OCI-LY1 (cell line): ENCODE results near the gene GALNT10.

Experiments
- H2AFZ ChIP-seq: fragments of 200-600 bp; sonication (generic), shearing (Covaris generic); 2 replicates; pipeline ENCODE4 v1.6.0; 2014; ENCODE audit warnings: antibody characterized with exemption, mild to moderate bottlenecking, low read length
- H3F3A ChIP-seq: fragments of 200-600 bp; sonication (generic), shearing (Covaris generic); 2 replicates; pipeline ENCODE4 v1.6.0; 2014; ENCODE audit warnings: mild to moderate bottlenecking, antibody characterized with exemption, low read length, moderate library complexity; ENCODE audit not compliant: insufficient read depth
- H3K27ac ChIP-seq: fragments of 200-600 bp; sonication (generic); 2 replicates; pipeline ENCODE4 v1.5.1; 2014; ENCODE audit warnings: low read length, mixed run types, mild to moderate bottlenecking, low read depth; ENCODE audit not compliant: poor library complexity, severe bottlenecking
- H3K27me3 ChIP-seq: fragments of 200-600 bp; sonication (generic); 2 replicates; pipeline ENCODE4 v1.6.0; 2014; ENCODE audit warnings: antibody characterized with exemption, mild to moderate bottlenecking, low read length, moderate library complexity; ENCODE audit not compliant: insufficient read depth
- H3K36me3 ChIP-seq: fragments of 200-600 bp; sonication (generic); 2 replicates; pipeline ENCODE4 v1.6.1; 2014; ENCODE audit warnings: mild to moderate bottlenecking, antibody characterized with exemption, low read length, moderate library complexity, mixed read lengths; ENCODE audit not compliant: insufficient read depth
- H3K4me1 ChIP-seq: fragments of 200-600 bp; sonication (generic); 2 replicates; pipeline ENCODE4 v1.5.1; 2014; ENCODE audit warnings: mild to moderate bottlenecking, low read length, moderate library complexity; ENCODE audit not compliant: insufficient read depth, severe bottlenecking
- H3K4me2 ChIP-seq: fragments of 200-600 bp; sonication (generic), shearing (Covaris generic); 2 replicates; pipeline ENCODE4 v1.6.1; 2014; ENCODE audit warnings: low read length
- H3K4me3 ChIP-seq: fragments of 200-600 bp; sonication (generic); 2 replicates; pipeline ENCODE4 v1.5.1; 2014; ENCODE audit warnings: low read length, low read depth, mild to moderate bottlenecking, mixed read lengths; ENCODE audit not compliant: poor library complexity, severe bottlenecking
- H3K79me2 ChIP-seq: fragments of 200-600 bp; shearing (Covaris generic); 2 replicates; pipeline ENCODE4 v1.6.1; 2016; ENCODE audit warnings: mixed run types, low read length, mixed read lengths; ENCODE audit not compliant: insufficient read depth
- H3K9ac ChIP-seq: fragments of 200-600 bp; sonication (generic), shearing (Covaris generic); 2 replicates; pipeline ENCODE4 v1.6.1; 2014; ENCODE audit warnings: mild to moderate bottlenecking, low read length, mixed read lengths
- H3K9me2 ChIP-seq: fragments of 200-600 bp; sonication (generic), shearing (Covaris generic); 2 replicates; pipeline ENCODE4 v1.6.1; 2014; ENCODE audit warnings: low read depth, mild to moderate bottlenecking, low read length, mixed read lengths
- H3K9me3 ChIP-seq: fragments of 200-600 bp; shearing (Covaris generic); 2 replicates; pipeline ENCODE4 v1.6.1; 2014; ENCODE audit warnings: low read length, mixed read lengths
- H4K20me1 ChIP-seq: fragments of 200-600 bp; sonication (generic), shearing (Covaris generic); 2 replicates; pipeline ENCODE4 v1.6.0; 2016; ENCODE audit warnings: mild to moderate bottlenecking, low read length; ENCODE audit not compliant: insufficient read depth
- EZH2 ChIP-seq: fragments of 200-600 bp; sonication (generic), shearing (Covaris generic); IDR thresholded peaks from 2 replicates; pipeline ENCODE4 v1.8.0; 2017; ENCODE audit warnings: borderline replicate concordance, mixed run types, mild to moderate bottlenecking, antibody characterized with exemption, low read length, moderate library complexity, mixed read lengths
- TF ChIP-seq, protein P1 (sequence below): fragments of 200-600 bp; sonication (generic), shearing (Covaris generic); IDR thresholded peaks from 2 replicates; pipeline ENCODE4 v1.5.1; 2017; ENCODE audit warnings: mild to moderate bottlenecking, antibody characterized with exemption, low read length, moderate library complexity, mixed read lengths

The GALNT10 gene

DNA sequence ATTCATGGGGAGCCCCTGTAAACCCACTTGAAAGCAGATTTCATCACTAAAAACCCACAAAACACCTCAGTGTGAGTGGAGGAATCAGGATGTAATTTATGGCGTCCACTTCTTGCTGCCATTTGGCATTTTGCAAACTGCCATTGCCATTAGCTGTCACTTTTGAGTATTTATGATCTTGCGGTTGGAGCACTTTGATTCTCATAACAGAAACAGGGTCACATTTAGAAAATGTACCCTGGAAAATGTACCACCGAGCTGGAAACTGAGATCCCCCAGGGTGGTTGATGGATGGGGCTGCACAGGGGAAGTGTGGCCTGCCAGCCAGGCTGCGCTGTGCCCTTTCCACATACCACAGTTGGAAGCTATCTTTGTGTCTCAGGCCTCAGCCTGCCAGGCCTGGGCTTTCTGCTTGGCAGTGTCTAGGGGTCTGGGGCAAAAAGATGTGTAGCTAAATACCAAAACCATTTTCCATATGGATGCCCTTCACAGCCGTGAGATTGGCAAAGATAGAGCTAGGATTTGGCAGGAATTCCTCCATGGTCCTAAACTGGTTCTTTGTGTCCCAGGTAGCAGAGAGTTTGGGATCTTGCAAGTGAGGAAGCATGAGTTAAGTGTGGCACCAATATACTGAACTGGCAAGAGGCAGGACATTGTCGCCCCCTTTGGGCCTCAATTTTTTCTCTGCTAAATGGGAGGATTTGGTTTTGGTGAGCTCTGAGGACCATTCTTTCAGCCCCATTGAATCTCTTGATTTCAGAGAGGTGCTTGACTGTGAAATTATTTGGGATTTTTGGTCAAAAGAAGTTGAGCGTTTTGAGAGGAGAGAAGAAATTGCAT, 46.2 kb downstream of the GALNT10 start:
- no peaks in the 10 kb centered on the region for H3K9me3 ChIP-seq
- H3K4me1 ChIP-seq = no peaks in the 10 kb centered on the region
- H3K36me3 ChIP-seq = no peaks in the 10 kb centered on the region
- TF ChIP-seq, protein P1, sequence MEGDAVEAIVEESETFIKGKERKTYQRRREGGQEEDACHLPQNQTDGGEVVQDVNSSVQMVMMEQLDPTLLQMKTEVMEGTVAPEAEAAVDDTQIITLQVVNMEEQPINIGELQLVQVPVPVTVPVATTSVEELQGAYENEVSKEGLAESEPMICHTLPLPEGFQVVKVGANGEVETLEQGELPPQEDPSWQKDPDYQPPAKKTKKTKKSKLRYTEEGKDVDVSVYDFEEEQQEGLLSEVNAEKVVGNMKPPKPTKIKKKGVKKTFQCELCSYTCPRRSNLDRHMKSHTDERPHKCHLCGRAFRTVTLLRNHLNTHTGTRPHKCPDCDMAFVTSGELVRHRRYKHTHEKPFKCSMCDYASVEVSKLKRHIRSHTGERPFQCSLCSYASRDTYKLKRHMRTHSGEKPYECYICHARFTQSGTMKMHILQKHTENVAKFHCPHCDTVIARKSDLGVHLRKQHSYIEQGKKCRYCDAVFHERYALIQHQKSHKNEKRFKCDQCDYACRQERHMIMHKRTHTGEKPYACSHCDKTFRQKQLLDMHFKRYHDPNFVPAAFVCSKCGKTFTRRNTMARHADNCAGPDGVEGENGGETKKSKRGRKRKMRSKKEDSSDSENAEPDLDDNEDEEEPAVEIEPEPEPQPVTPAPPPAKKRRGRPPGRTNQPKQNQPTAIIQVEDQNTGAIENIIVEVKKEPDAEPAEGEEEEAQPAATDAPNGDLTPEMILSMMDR = peak; percentile 33
- TF ChIP-seq EZH2 = no peak
- no peaks in the 10 kb centered on the region for H3F3A ChIP-seq
- no peaks in the 10 kb centered on the region for H3K27me3 ChIP-seq
- H3K9me2 ChIP-seq = no peaks in the 10 kb centered on the region
- H2AFZ ChIP-seq = no peak overlapping the region
- H3K9ac ChIP-seq = no peak overlapping the region
- H4K20me1 ChIP-seq = no peaks in the 10 kb centered on the region
- no peaks in the 10 kb centered on the region for H3K79me2 ChIP-seq
- H3K4me3 ChIP-seq = no peak overlapping the region
- no peak overlapping the region for H3K27ac ChIP-seq
- no peak overlapping the region for H3K4me2 ChIP-seq

DNA sequence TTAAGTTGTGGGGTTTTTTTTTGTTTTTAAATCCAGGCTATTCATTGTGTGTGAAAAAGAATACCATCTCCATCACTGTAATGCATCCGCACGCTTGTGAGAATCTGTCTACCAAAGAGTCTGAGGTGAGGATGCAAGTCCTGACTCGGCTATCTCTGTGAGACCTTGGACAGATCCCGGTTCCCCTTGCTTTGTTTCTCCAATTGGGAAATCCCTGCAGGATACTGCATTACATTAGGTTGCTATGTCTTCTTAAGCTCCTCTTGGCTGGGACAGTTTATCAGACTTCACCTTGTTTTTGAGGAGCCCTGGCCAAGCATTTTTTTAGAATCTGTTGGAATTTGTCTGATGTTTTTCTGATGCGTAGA, 46.8 kb downstream of the GALNT10 start:
- Histone ChIP-seq H3K9me3 (no peaks in the 10 kb centered on the region), H3K4me3 (no peak overlapping the region), H3K27ac (no peak overlapping the region), H3K79me2 (no peaks in the 10 kb centered on the region), H4K20me1 (no peaks in the 10 kb centered on the region), H3K4me1 (no peaks in the 10 kb centered on the region), H3K9ac (no peak overlapping the region), H3F3A (no peaks in the 10 kb centered on the region), H2AFZ (no peak overlapping the region), H3K4me2 (no peak overlapping the region), H3K36me3 (no peaks in the 10 kb centered on the region), H3K27me3 (no peaks in the 10 kb centered on the region), H3K9me2 (no peaks in the 10 kb centered on the region)
- TF ChIP-seq, protein P1 = no peak
- TF ChIP-seq EZH2 = no peak

DNA sequence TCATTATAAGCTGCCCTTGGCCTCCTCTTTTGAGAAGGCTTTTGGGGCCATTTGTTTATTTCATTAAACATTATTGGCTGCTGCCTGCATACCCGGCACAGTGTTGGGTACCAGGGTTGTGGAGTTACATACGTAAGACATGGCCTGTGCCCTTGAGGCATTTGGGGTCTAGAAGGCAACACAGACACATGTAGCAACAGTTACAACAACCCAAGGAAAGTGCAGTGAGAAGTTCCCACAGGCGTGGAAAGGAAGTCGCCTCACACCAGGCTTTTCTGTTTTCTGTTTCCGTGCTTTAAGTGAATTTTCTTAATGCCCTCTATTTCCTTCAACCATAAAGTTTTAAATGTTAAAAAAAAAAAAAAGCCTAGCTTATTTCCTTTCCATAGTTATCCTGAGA, 47.4 kb downstream of the GALNT10 start:
- Histone ChIP-seq H3K4me1 (no peaks in the 10 kb centered on the region), H3K27me3 (no peaks in the 10 kb centered on the region), H3K36me3 (no peaks in the 10 kb centered on the region), H3F3A (no peaks in the 10 kb centered on the region), H3K9me3 (no peaks in the 10 kb centered on the region), H3K9ac (no peak overlapping the region), H3K4me3 (no peak overlapping the region), H3K79me2 (no peaks in the 10 kb centered on the region), H3K9me2 (no peaks in the 10 kb centered on the region), H3K4me2 (no peak overlapping the region), H3K27ac (no peak overlapping the region), H4K20me1 (no peaks in the 10 kb centered on the region), H2AFZ (no peak overlapping the region)
- TF ChIP-seq, protein P1 = no peak
- TF ChIP-seq EZH2 = no peak
